Stimulated activated naive CD8-positive, alpha-beta T cell treated with anti-CD3 and anti-CD28 coated beads, Interleukin-15, Interleukin-2, amounts not matched to agents 100 U/mL and 50 U/mL, for 24 hours (primary cell): ENCODE data around the gene KLHL36.
"Not testable (repeated sequence)": the region's sequence is repeated elsewhere in the genome, so short reads cannot be mapped to it uniquely, and the experiment has no call there.

Experiments used
- ATAC-seq: fragments of 150-1000 bp; cut with Tn5 transposase; one replicate; pipeline ENCODE4 v1.10.0; 2021
- DNase-seq: peaks from one replicate; pipeline ENCODE4 v3.0.0; 2021

The KLHL36 gene

DNA sequence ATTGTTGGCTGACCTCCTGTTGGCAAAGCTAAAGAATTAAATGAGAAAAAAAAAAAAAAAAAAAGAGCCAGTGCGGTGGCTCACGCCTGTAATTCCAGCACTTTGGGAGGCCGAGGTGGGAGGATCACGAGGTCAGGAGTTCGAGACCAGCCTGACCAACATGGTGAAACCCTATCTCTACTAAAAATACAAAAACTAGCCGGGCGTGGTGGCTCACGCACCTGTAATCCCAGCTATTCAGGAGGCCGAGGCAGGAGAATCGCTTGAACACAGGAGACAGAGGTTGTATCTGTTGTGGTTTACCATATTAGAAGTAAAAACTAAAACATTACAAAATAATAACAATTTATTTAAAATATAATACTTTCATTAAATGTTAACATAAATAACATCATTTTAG lies 45.6 kb downstream of the KLHL36 start:
- ATAC-seq, DNase-seq: not testable (repeated sequence)

DNA sequence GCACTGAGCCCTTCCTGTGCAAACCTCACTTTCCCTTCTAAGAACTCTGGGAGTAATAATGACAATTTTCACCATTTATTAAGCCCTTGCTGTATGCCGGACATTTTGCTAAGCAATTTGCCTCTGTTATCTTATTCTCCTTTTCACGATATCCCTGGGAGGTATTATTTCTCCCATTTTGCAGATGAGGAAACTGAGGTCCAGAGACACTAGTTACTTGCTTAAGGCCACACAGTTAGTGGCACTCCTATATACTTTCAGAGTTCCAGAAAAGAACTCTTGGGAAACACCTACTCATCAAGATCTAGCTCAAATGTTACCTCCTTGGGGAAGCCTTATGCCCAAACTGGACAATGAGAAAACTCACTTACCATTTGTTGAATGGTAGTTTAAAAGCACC lies 46.7 kb downstream of the KLHL36 start:
- ATAC-seq (no peak), DNase-seq (no peak)

DNA sequence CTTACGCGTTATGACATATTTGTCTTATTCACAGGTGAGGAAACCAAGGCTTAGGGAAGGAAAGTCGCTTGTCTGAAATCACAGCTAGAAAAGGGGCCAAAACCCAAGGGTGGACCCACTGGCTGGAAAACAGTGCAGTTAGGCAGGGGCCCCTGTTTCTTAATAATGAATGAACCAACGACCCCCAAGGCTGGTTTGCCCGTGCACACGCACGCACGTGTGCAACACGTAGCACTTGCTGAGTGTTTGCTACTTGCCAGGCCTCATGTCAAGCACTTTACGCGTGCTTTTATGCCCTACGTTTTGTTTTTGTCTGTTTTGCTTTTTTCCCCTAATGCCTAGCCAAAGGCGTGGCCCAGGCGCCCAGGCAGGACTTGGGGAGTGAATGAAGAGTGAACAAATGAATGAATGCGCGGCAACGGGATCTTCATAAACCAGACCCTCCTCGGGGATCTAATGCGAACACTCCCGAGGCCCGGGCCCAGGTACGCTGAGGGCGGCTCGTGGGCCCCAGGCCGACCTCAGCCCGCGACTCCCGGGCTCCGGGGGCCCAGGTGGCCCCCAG lies 50.9 kb downstream of the KLHL36 start:
- no peak for ATAC-seq
- DNase-seq: no peak

DNA sequence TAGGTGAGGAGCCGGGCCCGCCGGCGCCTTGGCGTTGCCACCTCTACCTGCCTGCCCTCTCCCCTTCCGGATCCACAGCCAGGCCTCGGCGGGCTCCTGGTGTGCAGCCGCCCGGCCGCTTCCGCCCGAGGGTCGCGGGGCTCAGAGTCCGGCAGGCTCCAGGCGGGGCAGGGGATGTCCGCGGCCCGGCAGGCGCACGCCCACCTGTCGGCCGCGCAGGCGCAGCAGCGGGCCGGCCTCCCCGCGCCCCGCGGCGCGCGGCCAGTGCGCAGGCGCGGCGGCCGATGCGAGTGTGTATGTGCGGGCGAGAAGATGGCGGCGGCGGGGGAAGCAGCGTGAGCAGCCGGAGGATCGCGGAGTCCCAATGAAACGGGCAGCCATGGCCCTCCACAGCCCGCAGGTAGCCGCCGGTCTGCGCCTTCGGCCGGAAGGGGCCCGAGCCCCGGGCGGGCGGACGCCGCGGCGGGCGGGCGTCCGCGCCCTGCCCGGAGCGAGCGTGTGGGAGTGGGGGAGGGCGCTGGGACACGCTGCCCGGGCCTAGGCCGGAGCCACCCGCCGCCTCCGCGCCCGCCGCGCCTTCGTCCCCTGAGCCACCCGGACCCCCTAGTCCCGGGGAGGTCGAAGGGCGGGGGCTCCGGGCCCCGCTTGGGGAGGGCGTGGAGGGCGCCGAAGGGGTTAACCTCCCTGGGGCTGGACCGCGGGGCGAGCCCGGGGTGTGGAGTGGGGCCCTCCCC lies 51.6 kb downstream of the KLHL36 start, which contains the start of gene USP10:
Gene USP10, plus strand, starts transcription at position 289 of the 734 bp plus-strand sequence. Its CDS starts 91 bp downstream, at position 380.
- peak; percentile 81 for ATAC-seq
- DNase-seq: peak; percentile 88

DNA sequence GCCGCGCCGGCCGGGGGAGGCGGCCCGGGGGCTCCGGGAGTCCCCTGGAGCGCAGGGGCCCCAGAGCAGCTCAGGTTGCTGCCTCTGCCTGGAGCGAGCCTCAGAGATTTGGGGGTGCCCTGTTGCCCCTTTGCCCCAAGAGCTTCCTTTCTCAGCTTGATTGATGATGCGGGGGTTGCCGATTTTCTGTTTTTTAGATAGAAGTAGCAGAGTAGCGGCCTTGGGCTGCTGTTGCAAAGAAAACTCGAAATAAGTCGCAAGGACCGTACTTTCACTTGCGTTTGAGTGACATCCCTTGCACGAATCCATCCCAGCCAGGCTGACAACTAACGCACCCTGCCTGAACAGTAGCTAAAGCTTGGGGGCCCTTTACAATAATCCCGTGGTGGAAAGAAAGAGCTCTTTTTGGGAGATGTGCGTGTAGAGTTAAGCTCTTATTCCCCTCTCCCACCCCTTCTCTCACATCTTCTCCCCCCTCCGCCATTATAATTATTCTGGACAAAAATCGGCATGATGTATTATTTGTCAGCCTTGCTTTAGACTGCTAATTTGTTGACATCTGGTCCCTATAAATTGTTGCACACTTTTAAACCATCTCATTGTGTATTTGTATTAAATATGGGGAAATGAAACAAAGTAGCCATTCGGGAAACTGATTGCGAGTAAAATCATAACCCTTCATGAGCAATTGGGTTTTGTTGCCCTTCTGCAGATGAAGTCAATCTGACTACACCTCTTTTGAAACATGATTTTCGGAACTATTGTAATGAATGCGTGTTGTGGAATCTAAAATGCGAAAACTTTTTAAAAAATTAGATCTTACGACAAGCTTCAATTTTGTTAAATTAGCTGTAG lies 52.4 kb downstream of the KLHL36 start:
- ATAC-seq (peak; percentile 10), DNase-seq (peak; percentile 42)

DNA sequence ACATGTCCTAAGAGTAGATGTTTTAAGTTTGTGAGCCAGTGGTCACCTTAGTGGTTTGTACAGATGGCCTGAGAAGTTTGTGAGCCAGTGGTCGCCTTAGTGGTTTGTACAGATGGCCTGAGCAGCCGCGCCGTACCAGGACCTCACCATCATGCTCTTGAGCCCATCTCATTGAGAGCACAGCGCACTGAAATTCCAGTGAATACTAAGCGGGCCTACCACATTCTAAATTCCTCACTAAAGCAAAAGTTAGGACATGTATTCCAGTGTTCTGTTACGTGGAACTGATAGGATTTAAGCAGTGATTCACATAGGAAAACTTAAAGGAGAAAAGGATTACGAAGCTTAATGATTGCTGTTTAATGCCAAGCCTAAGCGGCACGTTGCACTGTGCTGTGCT lies 55.4 kb downstream of the KLHL36 start:
- ATAC-seq (no peak), DNase-seq (no peak)

DNA sequence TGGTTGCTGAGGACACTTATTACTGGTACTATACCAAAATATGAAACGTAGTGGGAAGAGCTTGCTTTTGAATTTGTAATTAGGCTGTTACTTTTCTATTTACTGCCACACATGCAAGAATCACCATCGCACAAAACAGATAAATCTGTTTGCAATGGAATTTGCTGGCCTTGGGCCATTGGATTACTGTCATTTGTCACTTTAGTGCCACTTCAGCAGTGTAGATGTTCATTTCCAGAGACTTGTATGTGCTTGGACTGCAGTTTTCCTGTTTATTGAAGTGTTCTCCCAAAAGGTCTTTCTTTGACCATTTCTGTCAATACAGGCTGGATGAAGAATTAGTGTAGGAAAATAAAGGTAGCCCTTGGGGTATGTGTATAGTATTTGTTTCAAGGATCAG lies 55.9 kb downstream of the KLHL36 start:
- ATAC-seq (no peak), DNase-seq (no peak)

DNA sequence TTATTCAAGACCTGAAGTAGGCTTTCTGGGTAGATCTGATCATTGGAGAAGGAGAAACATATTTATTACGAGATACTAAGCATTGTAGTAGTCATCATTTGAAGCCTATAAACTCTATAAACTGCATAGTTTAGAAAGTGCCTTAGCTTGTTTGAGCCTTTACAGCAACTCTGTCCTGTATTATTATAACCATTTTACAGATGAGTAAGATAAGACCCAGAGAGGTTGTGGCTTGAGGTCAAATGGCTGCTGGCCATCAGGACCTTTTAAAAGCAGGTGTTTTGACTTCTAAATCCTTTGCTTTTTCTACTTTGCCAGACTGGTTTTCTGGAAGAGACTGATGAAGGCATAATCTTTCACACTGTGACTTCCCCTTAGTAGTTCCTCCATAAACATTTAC lies 58.5 kb downstream of the KLHL36 start:
- no peak for ATAC-seq
- DNase-seq: no peak

DNA sequence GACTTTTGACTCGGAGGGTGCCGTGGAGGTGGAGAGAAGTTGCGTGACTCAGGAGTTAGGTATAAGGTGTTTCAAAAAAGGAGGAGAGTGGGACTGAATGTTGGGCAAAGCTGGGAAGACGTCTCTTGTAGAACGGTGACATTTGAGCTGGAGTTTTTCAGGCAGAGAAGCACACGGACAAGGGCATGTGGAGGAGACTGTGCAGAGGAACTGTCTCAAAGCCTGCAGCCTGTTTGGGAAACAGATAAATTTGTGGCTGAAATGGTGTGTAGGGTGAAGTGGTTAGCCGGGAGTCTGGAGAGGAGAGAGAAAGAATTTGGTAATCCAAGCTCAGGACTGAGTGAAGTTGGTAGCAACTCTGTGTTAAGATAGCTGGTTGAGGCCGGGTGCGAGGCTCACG lies 61.3 kb downstream of the KLHL36 start:
- DNase-seq: no peak
- ATAC-seq: no peak

DNA sequence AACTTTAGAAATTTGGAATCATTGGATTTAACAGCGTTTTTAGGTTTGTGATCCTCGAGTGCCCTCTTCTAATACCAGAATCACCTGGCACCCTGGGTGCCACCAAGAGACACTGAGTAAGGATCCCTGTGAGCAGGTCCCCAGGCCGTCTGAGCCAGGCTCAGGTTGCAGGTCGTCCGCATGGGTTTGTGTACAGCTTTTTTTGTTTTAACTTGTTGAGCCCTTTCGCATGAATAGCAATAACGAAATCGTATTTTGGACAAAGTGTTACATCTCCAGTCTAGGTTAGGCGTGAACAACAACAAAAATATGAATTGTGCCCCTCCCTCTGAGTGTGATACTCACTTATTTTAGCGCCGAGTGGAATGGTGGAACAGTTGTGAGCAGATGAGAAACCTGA lies 62.4 kb downstream of the KLHL36 start:
- DNase-seq (no peak), ATAC-seq (no peak)
